Heart left ventricle (tissue), 16 donors: ENCODE measurements around the gene ZSCAN5C. TPM values are rescaled to one million over a fixed set of nuclear protein-coding genes. Genes with fewer than 3 reads are reported as not detected.
"Not testable (repeated sequence)": the region's sequence is repeated elsewhere in the genome, so short reads cannot be mapped to it uniquely, and the experiment has no call there.

Experiments used
- ATAC-seq, 4 donors: fragments of 200-7000 bp; cut with Tn5 transposase; one replicate each; pipeline ENCODE4 v1.9.1; 2020 to 2022; ENCODE audit warnings: moderate library complexity in 4 of 4, mild to moderate bottlenecking in 3 of 4, moderate number of reproducible peaks in 1 of 4
- DNase-seq, 5 donors: peaks; one replicate each; pipeline ENCODE4 v3.0.0-alpha.2; 2020
- H3K27ac ChIP-seq, 12 donors: fragments of 200-600 bp; sonication (generic) in 4 of 12; one replicate each; pipeline versions ENCODE4 v1.5.0 to v1.8.0; 2016 to 2022; ENCODE audit warnings: mild to moderate bottlenecking in 2 of 12
- H3K27me3 ChIP-seq, 9 donors: fragments of 200-600 bp; sonication (generic) in 2 of 9; one replicate each; pipeline versions ENCODE4 v1.5.1 to v1.8.0; 2016 to 2022; ENCODE audit warnings: mild to moderate bottlenecking in 3 of 9
- H3K36me3 ChIP-seq, 9 donors: fragments of 200-600 bp; sonication (generic) in 2 of 9; one replicate each; pipeline versions ENCODE4 v1.5.0 to v1.8.0; 2018 to 2022; ENCODE audit warnings: mild to moderate bottlenecking in 2 of 9
- H3K4me1 ChIP-seq, 12 donors: fragments of 200-600 bp; sonication (generic) in 4 of 12; one replicate each; pipeline versions ENCODE4 v1.5.0 to v1.8.0; 2016 to 2022; ENCODE audit warnings: mild to moderate bottlenecking in 3 of 12
- H3K4me3 ChIP-seq, 12 donors: fragments of 200-600 bp; sonication (generic) in 4 of 12; one replicate each; pipeline versions ENCODE4 v1.5.0 to v1.8.0; 2017 to 2022; ENCODE audit warnings: mild to moderate bottlenecking in 9 of 12, moderate library complexity in 4 of 12
- H3K9me3 ChIP-seq, 12 donors: fragments of 200-600 bp; sonication (generic) in 4 of 12; one replicate each; pipeline versions ENCODE4 v1.5.0 to v1.8.0; 2016 to 2022; ENCODE audit warnings: mild to moderate bottlenecking in 1 of 12
- CTCF ChIP-seq, 12 donors: fragments of 200-600 bp; sonication (generic) in 4 of 12; IDR thresholded peaks; one replicate each; pipeline versions ENCODE4 v1.5.0 to v1.8.0; 2018 to 2022; ENCODE audit warnings: antibody characterized with exemption in 12 of 12, mild to moderate bottlenecking in 5 of 12
- POLR2A ChIP-seq, 2 donors: fragments of 450-650 bp; IDR thresholded peaks; one replicate each; pipeline ENCODE4 v1.6.1; 2017; ENCODE audit warnings: antibody characterized with exemption in 2 of 2, mild to moderate bottlenecking in 2 of 2, moderate library complexity in 2 of 2
- WGBS, 4 donors: extraction: QIAGEN DNeasy Blood & Tissue Kit in 2 of 4; methylation state at CpG; one replicate each; pipeline versions ENCODE4 v1.1.5 to v1.1.7; 2013 to 2018; 5-methylcytosine and 5-hydroxymethylcytosine counted together
- intact Hi-C, 10 donors: fragments of 100-400 bp; cut with DNase I; formaldehyde crosslinking; loops; one replicate each; pipeline versions ENCODE4 v1.11.1 to v1.14.2; 2022
- polyA plus RNA-seq, 2 donors: library from polyadenylated mRNA; stranded (reverse); fragments of 200-250 nt; gene quantifications; one replicate each; pipeline ENCODE4 v1.2.3, GENCODE V29; 2013
- total RNA-seq, 9 donors: library from RNA; depleted of rRNA in 2 of 9; stranded (reverse); fragments of >200 nt in 2 of 9; fragmentation: NEBNext Ultra II Directional in 3 of 9; extraction: Animal tissue kit (Norgen Biotek cat#: 25700) in 3 of 9; gene quantifications; one replicate each; pipeline versions ENCODE4 v1.1.0 to v1.2.4, GENCODE V29; 2016 to 2023
- donor health status: ischemic (EF 13 %, LVEDD 7.1; RV severe dilation, severe dysfunction).
- donor health status: healthy with polysubstance abuse.
- donor health status: DM: no; HTN: yes; CAD: no.
- donor health status: DM: no; HTN: no; CAD: no.
- donor health status: ischemic (EF 25% LVEDD 6.9; RV normal size, moderate dysfunction).
- donor health status: ischemic (EF 25% LVEDD 5.7; RV mildly dilated, moderate dysfunction).
- donor health status: healthy.
- donor health status: DM: yes; HTN: yes; CAD: no.
- donor health status: ischemic (EF 35%, LVEDD 5.7; RV mildly dilated, moderate dysfunction).
- donor health status: nonischemic (EF 11% LVEDD 7.7; RV severe dilation, severe dysfunction).
- donor health status: DM: yes; HTN: yes; CAD: no.
- donor health status: PGD.
- donor health status: ischemic (EF 29% LVEDD 5.4; RV normal size, mild dysfunction).
- donor health status: nonischemic (EF 23%, LVEDD 6.1; RV moderate dilation, normal function).

Gene ZSCAN5C
- total and polyA plus RNA-seq, 11 donors: not detected

- Histone ChIP-seq H3K36me3 (no peaks in the 10 kb centered on the region), H3K27ac (no peak overlapping the region), H3K4me1 (no peaks in the 10 kb centered on the region), H3K9me3 (no peaks in the 10 kb centered on the region), H3K4me3 (no peak overlapping the region), H3K27me3 (peaks cover 0 to 10% (median 0%) of the 10 kb centered on the region in 9 donors)
- 80 to 85% (median 82%) methylated on average over 10 of the region's 10 CpGs for WGBS, 4 donors
- no peak for ATAC-seq
- DNase-seq: no peak
- intact Hi-C loops: no loop called here
- no peak for TF ChIP-seq POLR2A (IDR thresholded peaks at IDR 0.05)
- no peak for TF ChIP-seq CTCF (IDR thresholded peaks at IDR 0.05)
These were observed 10.4 kb upstream of the ZSCAN5C start for GRCh38 chr19:56191711-56192110.

GRCh38 chr19:56193981-56194640 is 8.0 kb upstream of the ZSCAN5C start:
- Histone ChIP-seq H3K9me3 (no peaks in the 10 kb centered on the region), H3K4me3 (no peak overlapping the region), H3K36me3 (no peaks in the 10 kb centered on the region), H3K27me3 (peaks cover 0 to 7% (median 0%) of the 10 kb centered on the region in 9 donors), H3K4me1 (no peaks in the 10 kb centered on the region), H3K27ac (no peak overlapping the region)
- no peak for DNase-seq
- TF ChIP-seq CTCF (IDR thresholded peaks at IDR 0.05): no peak
- WGBS, 4 donors: 84 to 89% (median 87%) methylated on average over 12 of the region's 12 CpGs
- intact Hi-C loops: no loop called here
- no peak for ATAC-seq

GRCh38 chr19:56197646-56198045 is 4.4 kb upstream of the ZSCAN5C start, which contains the start of gene ZSCAN5B:
TSS of gene ZSCAN5B (minus strand) at chr19:56197783. CDS start at chr19:56193052, 4,731 bp downstream.
- 85 to 87% (median 86%) methylated on average over 21 to 23 of the region's 23 CpGs for WGBS, 4 donors
- ATAC-seq, H3K36me3 ChIP-seq, H3K9me3 ChIP-seq, H3K27me3 ChIP-seq, H3K4me3 ChIP-seq, intact Hi-C loops, H3K27ac ChIP-seq, DNase-seq, H3K4me1 ChIP-seq: not testable (repeated sequence)

- H3K9me3 ChIP-seq: no peaks in the 10 kb centered on the region
- H3K4me3 ChIP-seq: no peak overlapping the region
- TF ChIP-seq POLR2A (IDR thresholded peaks at IDR 0.05) (no peak), CTCF (IDR thresholded peaks at IDR 0.05) (no peak)
- no peak for ATAC-seq
- DNase-seq: no peak
- no peak overlapping the region for H3K27ac ChIP-seq
- H3K27me3 ChIP-seq: peaks cover 0 to 10% (median 0%) of the 10 kb centered on the region in 9 donors
- no peaks in the 10 kb centered on the region for H3K36me3 ChIP-seq
- intact Hi-C loops: no loop called here
- H3K4me1 ChIP-seq: no peaks in the 10 kb centered on the region
- 56 to 72% (median 65%) methylated on average over 6 to 7 of the region's 7 CpGs for WGBS, 4 donors
These were observed 2.4 kb upstream of the ZSCAN5C start for GRCh38 chr19:56199687-56200086.

- H3K27ac ChIP-seq, H3K27me3 ChIP-seq, H3K36me3 ChIP-seq, ATAC-seq, H3K4me3 ChIP-seq, H3K9me3 ChIP-seq, DNase-seq, H3K4me1 ChIP-seq, intact Hi-C loops: not testable (repeated sequence)
- WGBS, 4 donors: 56 to 77% (median 71%) methylated on average over 5 of the region's 5 CpGs
These were observed 5.5 kb downstream of the ZSCAN5C start for GRCh38 chr19:56207581-56207980.
